Measurements from ENCODE around the gene PGP. TPM values are rescaled to one million over a fixed set of nuclear protein-coding genes. Genes with fewer than 3 reads are reported as not detected.

PGP gene
- total and polyA plus RNA-seq, 4 donors = 3.4 to 9.9 (median 6.3) TPM

DNA sequence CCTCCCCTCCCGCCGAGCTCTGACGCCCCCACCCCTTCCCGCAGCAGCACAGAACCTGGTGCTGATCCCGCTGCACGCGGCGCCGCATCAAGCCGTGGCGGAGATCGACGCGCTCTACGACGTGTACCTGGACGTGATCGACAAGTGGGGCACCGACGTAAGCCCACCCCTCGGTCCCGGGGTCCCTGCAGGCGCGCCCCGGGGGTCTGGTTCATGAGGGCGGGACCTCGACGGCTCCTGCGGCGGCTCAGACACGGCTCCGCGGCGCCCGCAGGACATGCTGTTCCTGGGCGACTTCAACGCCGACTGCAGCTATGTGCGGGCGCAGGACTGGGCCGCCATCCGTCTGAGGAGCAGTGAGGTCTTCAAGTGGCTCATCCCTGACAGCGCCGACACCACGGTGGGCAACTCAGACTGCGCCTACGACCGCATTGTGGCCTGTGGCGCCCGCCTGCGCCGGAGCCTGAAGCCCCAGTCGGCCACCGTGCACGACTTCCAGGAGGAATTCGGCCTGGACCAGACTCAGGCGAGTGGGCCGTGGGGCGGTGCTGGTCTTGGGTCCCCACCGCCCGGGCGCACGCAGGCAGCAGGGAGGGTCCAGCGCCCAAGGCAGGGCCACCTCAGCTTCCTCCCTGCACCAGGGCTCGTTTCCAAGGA, 23.0 kb upstream of the PGP start:
- TF ChIP-seq MAX (IDR thresholded peaks at IDR 0.05) (no peak), FOXA2 (IDR thresholded peaks at IDR 0.05) (no peak), RXRA (IDR thresholded peaks at IDR 0.05) (no peak), JUND (IDR thresholded peaks at IDR 0.05) (no peak), GABPA (IDR thresholded peaks at IDR 0.05 in 1 of 2, conservative IDR thresholded peaks at IDR 0.05 in 1 of 2) (no peak), RAD21 (IDR thresholded peaks at IDR 0.05) (no peak), ATF3 (IDR thresholded peaks at IDR 0.05) (no peak), FOXA1 (IDR thresholded peaks at IDR 0.05) (no peak), HNF4A (conservative IDR thresholded peaks at IDR 0.05) (no peak), HNF4G (IDR thresholded peaks at IDR 0.05) (no peak), TAF1 (conservative IDR thresholded peaks at IDR 0.05) (no peak), YY1 (IDR thresholded peaks at IDR 0.05) (no peak), SP1 (IDR thresholded peaks at IDR 0.05) (no peak)
- TF ChIP-seq, protein P1, sequence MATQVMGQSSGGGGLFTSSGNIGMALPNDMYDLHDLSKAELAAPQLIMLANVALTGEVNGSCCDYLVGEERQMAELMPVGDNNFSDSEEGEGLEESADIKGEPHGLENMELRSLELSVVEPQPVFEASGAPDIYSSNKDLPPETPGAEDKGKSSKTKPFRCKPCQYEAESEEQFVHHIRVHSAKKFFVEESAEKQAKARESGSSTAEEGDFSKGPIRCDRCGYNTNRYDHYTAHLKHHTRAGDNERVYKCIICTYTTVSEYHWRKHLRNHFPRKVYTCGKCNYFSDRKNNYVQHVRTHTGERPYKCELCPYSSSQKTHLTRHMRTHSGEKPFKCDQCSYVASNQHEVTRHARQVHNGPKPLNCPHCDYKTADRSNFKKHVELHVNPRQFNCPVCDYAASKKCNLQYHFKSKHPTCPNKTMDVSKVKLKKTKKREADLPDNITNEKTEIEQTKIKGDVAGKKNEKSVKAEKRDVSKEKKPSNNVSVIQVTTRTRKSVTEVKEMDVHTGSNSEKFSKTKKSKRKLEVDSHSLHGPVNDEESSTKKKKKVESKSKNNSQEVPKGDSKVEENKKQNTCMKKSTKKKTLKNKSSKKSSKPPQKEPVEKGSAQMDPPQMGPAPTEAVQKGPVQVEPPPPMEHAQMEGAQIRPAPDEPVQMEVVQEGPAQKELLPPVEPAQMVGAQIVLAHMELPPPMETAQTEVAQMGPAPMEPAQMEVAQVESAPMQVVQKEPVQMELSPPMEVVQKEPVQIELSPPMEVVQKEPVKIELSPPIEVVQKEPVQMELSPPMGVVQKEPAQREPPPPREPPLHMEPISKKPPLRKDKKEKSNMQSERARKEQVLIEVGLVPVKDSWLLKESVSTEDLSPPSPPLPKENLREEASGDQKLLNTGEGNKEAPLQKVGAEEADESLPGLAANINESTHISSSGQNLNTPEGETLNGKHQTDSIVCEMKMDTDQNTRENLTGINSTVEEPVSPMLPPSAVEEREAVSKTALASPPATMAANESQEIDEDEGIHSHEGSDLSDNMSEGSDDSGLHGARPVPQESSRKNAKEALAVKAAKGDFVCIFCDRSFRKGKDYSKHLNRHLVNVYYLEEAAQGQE (IDR thresholded peaks at IDR 0.05) = no peak
- TF ChIP-seq, protein P2, sequence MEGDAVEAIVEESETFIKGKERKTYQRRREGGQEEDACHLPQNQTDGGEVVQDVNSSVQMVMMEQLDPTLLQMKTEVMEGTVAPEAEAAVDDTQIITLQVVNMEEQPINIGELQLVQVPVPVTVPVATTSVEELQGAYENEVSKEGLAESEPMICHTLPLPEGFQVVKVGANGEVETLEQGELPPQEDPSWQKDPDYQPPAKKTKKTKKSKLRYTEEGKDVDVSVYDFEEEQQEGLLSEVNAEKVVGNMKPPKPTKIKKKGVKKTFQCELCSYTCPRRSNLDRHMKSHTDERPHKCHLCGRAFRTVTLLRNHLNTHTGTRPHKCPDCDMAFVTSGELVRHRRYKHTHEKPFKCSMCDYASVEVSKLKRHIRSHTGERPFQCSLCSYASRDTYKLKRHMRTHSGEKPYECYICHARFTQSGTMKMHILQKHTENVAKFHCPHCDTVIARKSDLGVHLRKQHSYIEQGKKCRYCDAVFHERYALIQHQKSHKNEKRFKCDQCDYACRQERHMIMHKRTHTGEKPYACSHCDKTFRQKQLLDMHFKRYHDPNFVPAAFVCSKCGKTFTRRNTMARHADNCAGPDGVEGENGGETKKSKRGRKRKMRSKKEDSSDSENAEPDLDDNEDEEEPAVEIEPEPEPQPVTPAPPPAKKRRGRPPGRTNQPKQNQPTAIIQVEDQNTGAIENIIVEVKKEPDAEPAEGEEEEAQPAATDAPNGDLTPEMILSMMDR (IDR thresholded peaks at IDR 0.05; ENCODE audit: low read depth, low read length, missing input control) = no peak
- DNase-seq (ENCODE audit: low spot score) = no peak
- Histone ChIP-seq H3K9me3 (ENCODE audit: control insufficient read depth in 4 of 4, low read length in 3 of 4) (no peaks in the 10 kb centered on the region), H3K9ac (ENCODE audit: low read depth in 1 of 2, low read length in 2 of 2) (no peak overlapping the region), H3K27ac (ENCODE audit: low read depth in 1 of 2, low read length in 2 of 2) (no peak overlapping the region), H3K36me3 (ENCODE audit: control insufficient read depth in 4 of 4, insufficient read depth in 3 of 4, low read depth in 1 of 4, low read length in 3 of 4) (peaks cover 5 to 38% (median 15%) of the 10 kb centered on the region in 4 donors), H3K4me3 (ENCODE audit: low read depth in 1 of 3, low read length in 3 of 3) (no peak overlapping the region), H3K27me3 (ENCODE audit: control insufficient read depth in 4 of 4, insufficient read depth in 4 of 4, low read length in 3 of 4) (no peaks in the 10 kb centered on the region), H3K4me1 (ENCODE audit: control insufficient read depth in 4 of 4, insufficient read depth in 4 of 4, low read length in 3 of 4) (peaks cover 0 to 14% (median 11%) of the 10 kb centered on the region in 4 donors)
- WGBS = 16% methylated on average over 65 of the region's 65 CpGs

GRCh38 chr16:2237102-2237482, 22.5 kb upstream of the PGP start:
- H3K27me3 ChIP-seq (ENCODE audit: control insufficient read depth in 4 of 4, insufficient read depth in 4 of 4, low read length in 3 of 4) = no peaks in the 10 kb centered on the region
- H3K9me3 ChIP-seq (ENCODE audit: control insufficient read depth in 4 of 4, low read length in 3 of 4) = no peaks in the 10 kb centered on the region
- H3K27ac ChIP-seq (ENCODE audit: low read depth in 1 of 2, low read length in 2 of 2) = no peak overlapping the region
- H3K4me3 ChIP-seq (ENCODE audit: low read depth in 1 of 3, low read length in 3 of 3) = no peak overlapping the region
- DNase-seq (ENCODE audit: low spot score) = no peak
- no peak overlapping the region for H3K9ac ChIP-seq (ENCODE audit: low read depth in 1 of 2, low read length in 2 of 2)
- WGBS = 8% methylated on average over 40 of the region's 40 CpGs
- H3K36me3 ChIP-seq (ENCODE audit: control insufficient read depth in 4 of 4, insufficient read depth in 3 of 4, low read depth in 1 of 4, low read length in 3 of 4) = peaks cover 0 to 36% (median 16%) of the 10 kb centered on the region in 4 donors
- H3K4me1 ChIP-seq (ENCODE audit: control insufficient read depth in 4 of 4, insufficient read depth in 4 of 4, low read length in 3 of 4) = peaks cover 0 to 14% (median 11%) of the 10 kb centered on the region in 4 donors
- TF ChIP-seq, protein P1 (IDR thresholded peaks at IDR 0.05) = no peak
- no peak for TF ChIP-seq EGR1 (IDR thresholded peaks at IDR 0.05; ENCODE audit: low read depth in 2 of 2)
- TF ChIP-seq ATF3 (IDR thresholded peaks at IDR 0.05) = no peak
- TF ChIP-seq HNF4G (IDR thresholded peaks at IDR 0.05) = no peak
- TF ChIP-seq HNF4A (conservative IDR thresholded peaks at IDR 0.05) = no peak
- no peak for TF ChIP-seq JUND (IDR thresholded peaks at IDR 0.05)
- TF ChIP-seq TAF1 (conservative IDR thresholded peaks at IDR 0.05) = no peak
- TF ChIP-seq, protein P2 (IDR thresholded peaks at IDR 0.05; ENCODE audit: low read depth, low read length, missing input control) = no peak
- TF ChIP-seq MAX (IDR thresholded peaks at IDR 0.05) = no peak
- TF ChIP-seq YY1 (IDR thresholded peaks at IDR 0.05) = no peak
- TF ChIP-seq NR2F2 (IDR thresholded peaks at IDR 0.05) = no peak
- TF ChIP-seq GABPA (IDR thresholded peaks at IDR 0.05 in 1 of 2, conservative IDR thresholded peaks at IDR 0.05 in 1 of 2) = no peak
